A549 treated with DMSO at 1 μM for 4 hours (cell line): ENCODE results near the gene MBTPS2. TPM values are rescaled to one million over a fixed set of nuclear protein-coding genes. Genes with fewer than 3 reads are reported as not detected.

ENCODE experiments used
- total RNA-seq: library from RNA; stranded (reverse); fragments of 200-300 nt; extraction: Qiagen RNA extraction; gene quantifications from 5 replicates; pipeline ENCODE4 v1.2.3, GENCODE V29; 2022; ENCODE audit warnings: low read depth

The MBTPS2 gene
- total RNA-seq, result 21.5 to 29.7 TPM (median 25.7 TPM) in 5 replicates

GRCh38 chrX:21839334-21840192, at the start of gene MBTPS2:
TSS of gene MBTPS2 (plus strand) at chrX:21839617. CDS start at chrX:21839735, 118 bp downstream.

DNA sequence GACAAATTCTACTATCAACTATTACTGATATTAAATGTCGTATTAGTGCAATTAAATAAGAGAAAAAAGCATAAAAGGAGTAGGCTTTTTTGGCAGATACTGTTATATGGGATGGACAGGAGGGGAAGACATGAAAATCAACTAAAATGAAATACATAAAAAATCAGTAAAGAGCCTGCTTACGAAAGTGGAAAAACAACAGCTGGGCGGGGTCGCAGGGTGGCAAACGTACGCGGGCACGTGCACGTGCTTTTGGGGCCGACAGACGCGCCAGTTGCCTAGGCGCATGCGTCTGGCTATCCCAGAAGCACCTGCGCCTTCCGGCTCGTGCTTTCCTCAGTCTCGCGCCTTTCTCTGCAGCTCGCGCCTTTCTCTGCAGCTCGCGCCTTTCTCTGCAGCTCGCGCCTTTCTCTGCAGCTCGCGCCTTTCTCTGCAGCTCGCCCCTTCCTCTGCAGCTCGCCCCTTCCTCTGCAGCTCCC, 16.6 kb downstream of the MBTPS2 start, which contains the start of gene YY2:
YY2 (plus strand) TSS at position 51 of the 479 bp plus-strand sequence. CDS start 498 bp downstream, outside the sequence.

Other genes with a start within 250 kb of the MBTPS2 start
- not detected in 5 replicates for gene KLHL34, start 181.3 kb upstream of the MBTPS2 start, total RNA-seq
- gene SMPX, start 81.5 kb upstream of the MBTPS2 start, total RNA-seq, result not detected in 5 replicates
- gene YY2, start 16.4 kb downstream of the MBTPS2 start, total RNA-seq, result 2.0 to 3.1 TPM (median 2.4 TPM) in 5 replicates
- gene SMS, start 101.1 kb downstream of the MBTPS2 start, total RNA-seq, result 203 to 229 TPM (median 220 TPM) in 5 replicates
- gene PHEX, start 192.7 kb downstream of the MBTPS2 start, total RNA-seq, result 0.28 to 0.45 TPM (median 0.36 TPM) in 5 replicates